Measurements from ENCODE around the gene CCDC18.
"Not testable (repeated sequence)": the region's sequence is repeated elsewhere in the genome, so short reads cannot be mapped to it uniquely, and the experiment has no call there.

CCDC18 gene

DNA sequence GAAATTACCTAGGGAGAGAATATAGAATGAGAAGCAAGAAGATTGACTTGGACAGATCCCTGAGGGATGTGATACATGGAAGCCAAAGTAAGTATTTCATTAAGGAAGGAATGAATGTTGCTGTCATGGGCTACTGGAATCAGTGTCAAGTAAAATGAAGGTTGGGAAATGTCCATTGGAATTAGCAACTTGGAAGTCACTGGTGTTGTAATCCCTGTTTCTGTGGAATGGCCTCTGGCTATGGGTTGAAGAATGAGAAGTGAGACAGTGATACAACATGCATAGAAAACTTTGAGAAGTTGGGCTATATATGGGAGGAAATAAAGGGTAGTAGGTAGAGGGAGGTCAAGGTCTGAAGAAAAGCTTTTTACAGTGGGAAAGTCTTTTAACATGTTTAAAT is 54.7 kb downstream of the CCDC18 start:
- H3K27ac ChIP-seq (ENCODE audit: insufficient read depth, low read length, poor library complexity, severe bottlenecking), result no peak overlapping the region
- no peak for DNase-seq
- no peaks in the 10 kb centered on the region for H3K27me3 ChIP-seq (replicated peaks; ENCODE audit: control insufficient read depth, insufficient read depth, low read length, poor library complexity, severe bottlenecking)
- no peak overlapping the region for H3K4me3 ChIP-seq (ENCODE audit: insufficient read depth, low read depth, low read length, poor library complexity, severe bottlenecking)
- H3K9me3 ChIP-seq (ENCODE audit: control insufficient read depth, low read length), result no peaks in the 10 kb centered on the region
- no peaks in the 10 kb centered on the region for H3K4me1 ChIP-seq (ENCODE audit: control insufficient read depth, insufficient read depth, low read length, poor library complexity, severe bottlenecking)
- H3K36me3 ChIP-seq (ENCODE audit: control insufficient read depth, insufficient read depth, low read length), result peaks cover 5% of the 10 kb centered on the region

GRCh38 chr1:93237021-93237420 is 56.5 kb downstream of the CCDC18 start:
- DNase-seq, result no peak
- H3K36me3 ChIP-seq (ENCODE audit: control insufficient read depth, insufficient read depth, low read length), result peaks cover 5% of the 10 kb centered on the region
- H3K4me1 ChIP-seq (ENCODE audit: control insufficient read depth, insufficient read depth, low read length, poor library complexity, severe bottlenecking), result no peaks in the 10 kb centered on the region
- H3K27me3 ChIP-seq (replicated peaks; ENCODE audit: control insufficient read depth, insufficient read depth, low read length, poor library complexity, severe bottlenecking), result no peaks in the 10 kb centered on the region
- no peak overlapping the region for H3K27ac ChIP-seq (ENCODE audit: insufficient read depth, low read length, poor library complexity, severe bottlenecking)
- no peaks in the 10 kb centered on the region for H3K9me3 ChIP-seq (ENCODE audit: control insufficient read depth, low read length)
- H3K4me3 ChIP-seq (ENCODE audit: insufficient read depth, low read depth, low read length, poor library complexity, severe bottlenecking), result no peak overlapping the region

- Histone ChIP-seq H3K36me3 (ENCODE audit: control insufficient read depth, insufficient read depth, low read length) (peaks cover 5% of the 10 kb centered on the region), H3K4me1 (ENCODE audit: control insufficient read depth, insufficient read depth, low read length, poor library complexity, severe bottlenecking) (no peaks in the 10 kb centered on the region)
- no peak for DNase-seq
Measured at GRCh38 chr1:93238425-93238824, 57.9 kb downstream of the CCDC18 start.

DNA sequence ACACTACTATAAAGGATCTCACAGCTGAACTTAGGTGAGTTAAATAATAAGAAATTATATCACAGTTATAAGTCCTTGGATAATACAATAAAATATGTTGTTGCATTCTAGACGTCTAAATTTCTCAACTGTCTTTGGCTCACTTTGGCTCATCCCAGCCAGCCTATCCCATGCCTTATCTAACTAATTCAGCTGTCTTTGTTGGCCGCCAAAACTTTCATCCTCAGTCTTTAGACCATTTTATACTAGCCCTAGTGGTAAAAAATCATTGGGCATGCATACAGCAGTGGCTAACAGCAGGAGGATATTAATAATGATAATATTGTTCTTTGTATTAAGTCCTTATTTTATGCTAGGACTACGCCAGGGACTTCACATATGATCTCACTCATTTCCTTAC is 59.3 kb downstream of the CCDC18 start:
- no peak for DNase-seq
- Histone ChIP-seq H3K4me3 (ENCODE audit: insufficient read depth, low read depth, low read length, poor library complexity, severe bottlenecking) (no peak overlapping the region), H3K27me3 (replicated peaks; ENCODE audit: control insufficient read depth, insufficient read depth, low read length, poor library complexity, severe bottlenecking) (no peaks in the 10 kb centered on the region), H3K9me3 (ENCODE audit: control insufficient read depth, low read length) (peaks cover 6% of the 10 kb centered on the region), H3K36me3 (ENCODE audit: control insufficient read depth, insufficient read depth, low read length) (peaks cover 5% of the 10 kb centered on the region), H3K4me1 (ENCODE audit: control insufficient read depth, insufficient read depth, low read length, poor library complexity, severe bottlenecking) (no peaks in the 10 kb centered on the region), H3K27ac (ENCODE audit: insufficient read depth, low read length, poor library complexity, severe bottlenecking) (no peak overlapping the region)

More at GRCh38 chr1:93238425-93238824, 57.9 kb downstream of the CCDC18 start:
- H3K9me3 ChIP-seq (ENCODE audit: control insufficient read depth, low read length), result peaks cover 6% of the 10 kb centered on the region
- no peak overlapping the region for H3K4me3 ChIP-seq (ENCODE audit: insufficient read depth, low read depth, low read length, poor library complexity, severe bottlenecking)
- H3K27ac ChIP-seq (ENCODE audit: insufficient read depth, low read length, poor library complexity, severe bottlenecking), result no peak overlapping the region
- no peaks in the 10 kb centered on the region for H3K27me3 ChIP-seq (replicated peaks; ENCODE audit: control insufficient read depth, insufficient read depth, low read length, poor library complexity, severe bottlenecking)

DNA sequence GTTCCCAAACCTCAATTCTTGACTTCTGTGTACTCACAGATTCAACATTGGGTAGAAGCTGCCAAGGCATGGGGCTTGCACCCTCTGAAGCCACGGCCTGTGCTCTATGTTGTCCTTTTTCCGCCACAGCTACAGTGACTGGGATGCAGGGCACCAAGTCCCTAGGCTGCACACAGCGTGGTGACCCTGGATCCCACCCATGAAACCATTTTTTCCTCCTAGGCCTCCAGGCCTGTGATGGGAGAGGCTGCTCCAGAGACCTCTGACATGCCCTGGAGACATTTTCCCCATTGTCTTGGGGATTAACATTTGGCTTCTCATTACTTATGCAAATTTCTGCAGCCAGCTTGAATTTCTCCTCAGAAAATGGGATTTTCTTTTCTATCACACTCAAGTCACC is 62.7 kb downstream of the CCDC18 start:
- H3K27ac ChIP-seq (ENCODE audit: insufficient read depth, low read length, poor library complexity, severe bottlenecking); H3K36me3 ChIP-seq (ENCODE audit: control insufficient read depth, insufficient read depth, low read length); H3K27me3 ChIP-seq (replicated peaks; ENCODE audit: control insufficient read depth, insufficient read depth, low read length, poor library complexity, severe bottlenecking); H3K9me3 ChIP-seq (ENCODE audit: control insufficient read depth, low read length); DNase-seq; H3K4me3 ChIP-seq (ENCODE audit: insufficient read depth, low read depth, low read length, poor library complexity, severe bottlenecking); H3K4me1 ChIP-seq (ENCODE audit: control insufficient read depth, insufficient read depth, low read length, poor library complexity, severe bottlenecking): not testable (repeated sequence)

- no peak overlapping the region for H3K4me3 ChIP-seq (ENCODE audit: insufficient read depth, low read depth, low read length, poor library complexity, severe bottlenecking)
- no peaks in the 10 kb centered on the region for H3K4me1 ChIP-seq (ENCODE audit: control insufficient read depth, insufficient read depth, low read length, poor library complexity, severe bottlenecking)
- peaks cover 6% of the 10 kb centered on the region for H3K9me3 ChIP-seq (ENCODE audit: control insufficient read depth, low read length)
- peaks cover 5% of the 10 kb centered on the region for H3K36me3 ChIP-seq (ENCODE audit: control insufficient read depth, insufficient read depth, low read length)
- no peak overlapping the region for H3K27ac ChIP-seq (ENCODE audit: insufficient read depth, low read length, poor library complexity, severe bottlenecking)
- DNase-seq, result no peak
- H3K27me3 ChIP-seq (replicated peaks; ENCODE audit: control insufficient read depth, insufficient read depth, low read length, poor library complexity, severe bottlenecking), result no peaks in the 10 kb centered on the region
Measured at GRCh38 chr1:93244298-93245069, 64.0 kb downstream of the CCDC18 start.

DNA sequence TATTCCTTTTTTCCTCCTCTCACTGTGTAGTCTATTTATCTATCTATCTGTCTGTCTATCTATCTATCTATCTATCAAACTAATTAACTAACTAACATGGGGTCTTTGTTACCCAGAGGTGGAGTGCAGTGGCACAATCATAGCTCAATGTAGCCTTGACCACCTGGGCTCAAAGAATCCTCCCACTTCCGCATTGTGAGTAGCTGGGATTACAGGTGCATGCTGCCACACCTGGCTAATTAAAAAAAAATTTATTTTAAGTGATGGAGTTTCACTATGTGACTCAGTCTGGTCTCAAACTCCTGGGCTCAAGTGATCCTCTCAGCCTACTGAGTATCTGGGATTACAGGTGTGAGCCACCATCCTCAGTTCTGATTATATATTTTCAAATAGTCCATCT is 71.4 kb downstream of the CCDC18 start:
- H3K4me3 ChIP-seq (ENCODE audit: insufficient read depth, low read depth, low read length, poor library complexity, severe bottlenecking), result no peak overlapping the region
- no peak overlapping the region for H3K27ac ChIP-seq (ENCODE audit: insufficient read depth, low read length, poor library complexity, severe bottlenecking)
- no peak for DNase-seq
- H3K36me3 ChIP-seq (ENCODE audit: control insufficient read depth, insufficient read depth, low read length), result no peaks in the 10 kb centered on the region
- no peaks in the 10 kb centered on the region for H3K4me1 ChIP-seq (ENCODE audit: control insufficient read depth, insufficient read depth, low read length, poor library complexity, severe bottlenecking)
- H3K9me3 ChIP-seq (ENCODE audit: control insufficient read depth, low read length), result no peaks in the 10 kb centered on the region
- H3K27me3 ChIP-seq (replicated peaks; ENCODE audit: control insufficient read depth, insufficient read depth, low read length, poor library complexity, severe bottlenecking), result no peaks in the 10 kb centered on the region

GRCh38 chr1:93252598-93252997 is 72.1 kb downstream of the CCDC18 start:
- Histone ChIP-seq H3K4me1 (ENCODE audit: control insufficient read depth, insufficient read depth, low read length, poor library complexity, severe bottlenecking) (no peaks in the 10 kb centered on the region), H3K27me3 (replicated peaks; ENCODE audit: control insufficient read depth, insufficient read depth, low read length, poor library complexity, severe bottlenecking) (no peaks in the 10 kb centered on the region), H3K9me3 (ENCODE audit: control insufficient read depth, low read length) (no peaks in the 10 kb centered on the region), H3K4me3 (ENCODE audit: insufficient read depth, low read depth, low read length, poor library complexity, severe bottlenecking) (no peak overlapping the region), H3K36me3 (ENCODE audit: control insufficient read depth, insufficient read depth, low read length) (no peaks in the 10 kb centered on the region), H3K27ac (ENCODE audit: insufficient read depth, low read length, poor library complexity, severe bottlenecking) (no peak overlapping the region)
- DNase-seq, result no peak

- no peaks in the 10 kb centered on the region for H3K4me1 ChIP-seq (ENCODE audit: control insufficient read depth, insufficient read depth, low read length, poor library complexity, severe bottlenecking)
- no peak for DNase-seq
- H3K36me3 ChIP-seq (ENCODE audit: control insufficient read depth, insufficient read depth, low read length), result no peaks in the 10 kb centered on the region
- H3K27me3 ChIP-seq (replicated peaks; ENCODE audit: control insufficient read depth, insufficient read depth, low read length, poor library complexity, severe bottlenecking), result no peaks in the 10 kb centered on the region
- H3K27ac ChIP-seq (ENCODE audit: insufficient read depth, low read length, poor library complexity, severe bottlenecking), result no peak overlapping the region
- no peaks in the 10 kb centered on the region for H3K9me3 ChIP-seq (ENCODE audit: control insufficient read depth, low read length)
- no peak overlapping the region for H3K4me3 ChIP-seq (ENCODE audit: insufficient read depth, low read depth, low read length, poor library complexity, severe bottlenecking)
Measured at GRCh38 chr1:93253516-93253915, 73.0 kb downstream of the CCDC18 start.

DNA sequence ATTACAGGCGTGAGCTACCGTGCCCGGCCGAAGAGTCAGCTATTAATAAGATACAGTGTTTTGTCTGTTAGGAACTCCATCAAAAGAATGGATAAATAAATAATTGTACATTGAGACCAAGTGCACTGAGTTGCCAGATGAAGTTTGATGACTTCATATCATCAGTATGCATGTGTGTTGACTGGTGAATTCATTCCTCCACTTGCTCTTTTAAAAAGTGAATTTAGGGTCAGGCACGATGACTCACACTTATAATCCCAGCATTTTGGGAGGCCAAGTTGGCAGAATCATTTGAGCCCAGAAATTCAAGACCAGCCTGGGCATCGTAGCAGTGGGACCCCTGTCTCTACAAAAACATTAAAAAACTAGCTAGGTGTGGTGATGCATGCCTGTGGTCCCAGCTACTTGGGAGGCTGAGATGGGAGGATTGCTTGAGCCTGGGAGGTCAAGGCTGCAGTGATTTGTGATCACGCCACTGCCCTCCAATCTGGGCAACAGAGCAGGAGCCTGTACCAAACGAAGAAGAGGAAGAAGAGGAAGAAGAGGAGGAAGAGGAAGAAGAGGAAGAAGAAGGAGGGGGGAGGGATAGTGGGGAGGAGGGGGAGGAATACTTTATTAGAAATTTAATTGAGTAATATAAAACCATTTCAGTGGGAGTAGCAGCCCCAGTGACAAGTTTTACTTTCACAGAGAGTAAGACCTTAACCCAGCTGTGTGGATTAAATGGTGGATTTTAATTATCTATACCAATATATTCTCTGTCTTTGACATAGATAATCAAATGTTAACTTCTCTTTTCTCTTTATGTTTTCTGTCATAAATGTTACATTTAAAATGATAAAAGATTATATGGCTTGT is 74.9 kb downstream of the CCDC18 start:
- H3K4me1 ChIP-seq (ENCODE audit: control insufficient read depth, insufficient read depth, low read length, poor library complexity, severe bottlenecking), result no peaks in the 10 kb centered on the region
- no peak overlapping the region for H3K27ac ChIP-seq (ENCODE audit: insufficient read depth, low read length, poor library complexity, severe bottlenecking)
- no peaks in the 10 kb centered on the region for H3K27me3 ChIP-seq (replicated peaks; ENCODE audit: control insufficient read depth, insufficient read depth, low read length, poor library complexity, severe bottlenecking)
- no peaks in the 10 kb centered on the region for H3K36me3 ChIP-seq (ENCODE audit: control insufficient read depth, insufficient read depth, low read length)
- no peak for DNase-seq
- no peaks in the 10 kb centered on the region for H3K9me3 ChIP-seq (ENCODE audit: control insufficient read depth, low read length)
- H3K4me3 ChIP-seq (ENCODE audit: insufficient read depth, low read depth, low read length, poor library complexity, severe bottlenecking), result no peak overlapping the region
